ENCODE data around the gene TSHZ1.

DNA sequence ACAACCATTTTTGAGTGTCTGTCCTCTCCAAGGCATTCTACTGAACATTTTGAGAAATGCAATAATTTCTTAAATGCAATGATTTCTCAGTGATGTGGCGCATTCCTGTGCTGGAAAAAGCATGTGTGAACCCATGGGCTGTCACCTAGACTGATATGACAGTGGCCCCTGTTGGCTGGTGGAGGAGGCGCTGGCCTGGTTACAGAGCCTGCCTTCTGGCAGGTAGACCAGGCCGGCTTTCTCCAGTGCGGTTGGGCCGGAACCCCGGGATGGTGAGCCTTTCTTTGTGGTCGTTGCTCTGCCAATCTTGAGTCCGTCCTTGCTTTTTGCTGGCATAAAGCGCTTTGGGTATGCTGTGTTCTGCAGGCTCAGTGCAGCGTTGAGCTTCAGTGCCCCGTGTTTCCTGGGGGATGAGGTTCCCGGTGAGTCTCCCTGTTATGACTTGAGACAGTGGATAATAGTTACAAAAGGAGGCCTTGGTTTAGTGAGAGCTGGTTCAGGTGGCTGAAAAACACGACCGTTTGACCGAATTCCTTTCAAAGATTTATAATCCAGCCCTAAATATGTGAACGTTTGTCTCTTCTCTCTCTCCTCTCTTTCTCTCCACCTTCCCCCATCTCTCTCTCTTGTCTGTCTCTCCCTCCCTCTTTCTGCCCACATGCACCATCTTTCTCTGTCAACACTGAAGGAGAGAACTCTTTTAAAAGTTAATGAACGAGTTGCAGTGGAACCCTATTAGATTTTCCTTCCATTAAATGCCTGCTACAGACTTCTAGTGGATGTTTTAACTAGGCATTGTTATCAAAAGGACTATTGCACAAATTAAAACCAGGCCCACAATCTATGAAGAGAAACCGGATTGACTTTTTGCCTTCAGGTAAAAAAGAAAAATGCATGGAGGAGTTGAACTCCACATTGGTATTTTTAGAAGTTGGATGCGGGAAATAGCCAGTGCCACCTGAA is 34.0 kb downstream of the TSHZ1 start:
- TF ChIP-seq, protein P1, sequence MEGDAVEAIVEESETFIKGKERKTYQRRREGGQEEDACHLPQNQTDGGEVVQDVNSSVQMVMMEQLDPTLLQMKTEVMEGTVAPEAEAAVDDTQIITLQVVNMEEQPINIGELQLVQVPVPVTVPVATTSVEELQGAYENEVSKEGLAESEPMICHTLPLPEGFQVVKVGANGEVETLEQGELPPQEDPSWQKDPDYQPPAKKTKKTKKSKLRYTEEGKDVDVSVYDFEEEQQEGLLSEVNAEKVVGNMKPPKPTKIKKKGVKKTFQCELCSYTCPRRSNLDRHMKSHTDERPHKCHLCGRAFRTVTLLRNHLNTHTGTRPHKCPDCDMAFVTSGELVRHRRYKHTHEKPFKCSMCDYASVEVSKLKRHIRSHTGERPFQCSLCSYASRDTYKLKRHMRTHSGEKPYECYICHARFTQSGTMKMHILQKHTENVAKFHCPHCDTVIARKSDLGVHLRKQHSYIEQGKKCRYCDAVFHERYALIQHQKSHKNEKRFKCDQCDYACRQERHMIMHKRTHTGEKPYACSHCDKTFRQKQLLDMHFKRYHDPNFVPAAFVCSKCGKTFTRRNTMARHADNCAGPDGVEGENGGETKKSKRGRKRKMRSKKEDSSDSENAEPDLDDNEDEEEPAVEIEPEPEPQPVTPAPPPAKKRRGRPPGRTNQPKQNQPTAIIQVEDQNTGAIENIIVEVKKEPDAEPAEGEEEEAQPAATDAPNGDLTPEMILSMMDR (IDR thresholded peaks at IDR 0.05), result peak in 4 of 5 experiments; percentile 7 to 31 (median 26)
- no peak for TF ChIP-seq POLR2A (IDR thresholded peaks at IDR 0.05)
- TF ChIP-seq POLR2AphosphoS5 (IDR thresholded peaks at IDR 0.05), result no peak
- no peak for TF ChIP-seq EP300 (IDR thresholded peaks at IDR 0.05; ENCODE audit: low read depth)
